Central memory CD4-positive, alpha-beta T cell (primary cell): ENCODE results near the gene ZNF695.
"Not testable (repeated sequence)": the region's sequence is repeated elsewhere in the genome, so short reads cannot be mapped to it uniquely, and the experiment has no call there.

Source experiments
- DNase-seq: peaks from one replicate; pipeline ENCODE4 v3.0.0; 2022
- total RNA-seq, 3 experiments: gene quantifications; one replicate each; lab custom pipeline; 2026; lab: John Stamatoyannopoulos, UW

The ZNF695 gene
- total RNA-seq: 0 to 0.04 (median 0) reads per million in 3 experiments

DNA sequence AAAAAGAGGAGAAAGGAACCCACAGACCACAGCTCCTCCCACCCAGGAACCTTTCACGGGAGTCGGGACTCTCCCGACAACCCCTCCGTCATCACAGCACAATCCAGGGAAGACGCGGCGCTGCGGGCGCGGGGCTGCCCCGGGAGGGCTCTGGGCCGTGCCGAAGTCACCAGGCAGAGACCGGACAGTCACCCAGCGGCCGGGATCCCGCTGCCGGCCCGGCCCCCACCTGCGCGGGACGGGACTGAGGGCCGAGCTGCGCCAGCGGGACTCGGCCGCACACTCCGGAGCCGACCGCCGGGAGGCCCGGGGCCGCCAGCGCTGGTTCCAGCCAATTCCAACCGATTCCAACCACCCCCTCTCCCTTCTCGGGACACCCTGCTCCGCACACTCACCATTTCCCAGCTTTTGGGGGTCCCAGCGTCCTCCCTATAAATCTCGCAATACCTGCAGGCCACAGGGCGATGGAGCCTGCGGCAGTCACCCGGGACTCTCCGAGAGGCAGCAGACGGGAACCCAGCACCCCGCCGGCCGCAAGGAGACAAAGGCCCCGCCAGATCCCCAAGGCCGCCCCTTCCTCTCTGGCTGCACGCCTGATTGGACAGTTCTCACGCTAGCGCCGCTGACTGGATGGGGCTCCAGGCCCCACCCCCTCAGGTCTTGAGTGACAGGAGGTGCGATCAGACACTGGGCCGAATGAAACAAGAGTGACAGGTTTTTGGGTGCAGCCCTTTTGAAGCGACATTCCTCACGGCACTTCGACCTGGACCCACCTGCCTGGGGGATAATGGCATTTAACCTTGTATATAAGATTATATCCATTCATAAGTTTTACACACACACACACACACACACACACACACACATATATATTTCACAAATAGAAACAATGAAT lies at the start of gene ZNF695:
Gene ZNF695, minus strand, starts transcription at position 547 of the 895 bp plus-strand sequence. Its CDS starts 149 bp downstream, at position 398.
- DNase-seq: peak; percentile 1

DNA sequence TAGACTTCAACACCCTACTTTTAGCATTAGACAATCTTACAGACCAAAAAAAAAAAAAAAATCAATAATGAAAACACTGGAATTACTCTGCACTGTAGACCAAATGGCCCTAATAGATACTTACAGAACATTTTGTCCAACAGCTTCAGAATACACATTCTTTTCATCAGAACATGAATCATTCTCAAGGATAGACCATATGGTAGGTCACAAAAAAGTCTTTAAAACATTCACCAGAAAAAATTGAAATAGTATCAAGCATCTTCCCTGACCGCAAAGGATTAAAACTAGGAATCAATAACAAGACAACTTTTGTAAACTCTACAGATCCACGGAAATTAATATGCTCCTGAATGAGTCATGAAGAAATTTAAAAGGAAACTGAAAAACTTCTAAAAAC lies 48.2 kb upstream of the ZNF695 start:
- DNase-seq: no peak

DNA sequence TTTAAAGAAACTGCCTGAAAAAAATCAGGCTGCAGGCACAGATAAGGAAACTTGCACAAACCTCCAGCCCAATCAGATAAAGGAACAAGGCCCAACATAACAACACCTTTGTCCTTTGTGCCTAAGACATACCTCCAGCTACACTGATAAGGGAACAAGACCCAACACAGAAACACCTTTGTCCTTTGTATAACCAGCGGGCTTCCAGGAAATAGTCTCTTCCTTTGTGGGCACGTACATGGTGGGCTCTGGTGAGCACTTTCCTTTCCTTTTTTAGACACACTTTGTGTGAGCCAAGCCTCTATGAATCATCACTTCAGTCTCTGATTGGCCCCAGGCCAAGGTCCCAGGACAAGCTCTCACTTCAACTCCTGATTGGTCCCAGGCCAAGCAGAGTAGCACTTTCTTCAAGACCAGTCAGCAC lies 47.1 kb upstream of the ZNF695 start:
- no peak for DNase-seq

DNA sequence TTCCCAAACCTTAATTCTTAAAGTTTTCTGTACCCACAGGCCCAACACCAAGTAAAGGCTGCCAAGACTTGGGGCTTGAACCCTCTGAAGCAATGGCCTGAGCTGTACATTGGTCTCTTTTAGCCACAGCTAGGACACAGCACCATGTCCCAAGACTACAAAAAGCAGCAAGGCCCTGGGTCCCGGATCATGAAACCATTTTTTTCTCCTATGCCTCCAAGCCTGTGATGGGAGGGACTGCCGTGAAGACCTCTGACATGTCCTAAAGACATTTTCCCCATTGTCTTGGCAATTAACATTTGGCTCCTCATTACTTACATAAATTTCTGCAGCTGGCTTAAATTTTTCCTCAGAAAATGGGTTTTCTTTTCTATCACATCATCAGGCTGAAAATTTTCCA lies 39.8 kb upstream of the ZNF695 start:
- DNase-seq: no peak

DNA sequence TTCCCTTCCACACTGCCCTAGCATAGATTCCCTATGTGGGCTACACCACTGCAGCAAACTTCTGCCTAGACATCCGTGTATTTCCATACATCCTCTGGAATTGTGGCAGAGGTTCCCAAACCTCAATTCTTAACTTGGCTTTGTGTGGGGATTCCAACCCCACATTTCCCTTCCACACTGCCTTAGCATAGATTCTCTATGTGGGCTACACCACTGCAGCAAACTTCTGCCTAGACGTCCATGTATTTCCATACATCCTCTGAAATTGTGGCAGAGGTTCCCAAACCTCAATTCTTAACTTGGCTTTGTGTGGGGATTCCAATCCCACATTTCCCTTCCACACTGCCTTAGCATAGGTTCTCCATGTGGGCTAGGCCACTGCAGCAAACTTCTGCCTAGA lies 39.4 kb upstream of the ZNF695 start:
- DNase-seq: no peak

DNA sequence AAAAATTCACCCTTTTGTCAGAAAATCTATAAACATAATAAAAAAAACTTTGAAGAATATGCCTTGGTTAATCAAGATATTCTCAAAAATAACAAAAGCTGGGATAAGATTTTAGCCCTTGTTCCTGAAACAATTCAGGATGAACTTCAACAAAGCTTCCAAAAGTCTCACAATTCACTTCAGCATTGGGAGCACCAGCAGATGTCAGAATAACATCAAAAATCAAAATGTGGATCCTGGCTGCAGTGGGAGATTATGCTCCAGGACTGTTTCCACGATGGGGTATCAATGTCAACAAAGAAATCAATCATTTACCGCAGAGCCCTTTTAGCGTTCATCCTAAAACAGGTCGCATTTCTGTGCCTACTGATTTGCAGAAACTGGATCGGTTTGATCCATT lies 35.5 kb upstream of the ZNF695 start:
- no peak for DNase-seq

DNA sequence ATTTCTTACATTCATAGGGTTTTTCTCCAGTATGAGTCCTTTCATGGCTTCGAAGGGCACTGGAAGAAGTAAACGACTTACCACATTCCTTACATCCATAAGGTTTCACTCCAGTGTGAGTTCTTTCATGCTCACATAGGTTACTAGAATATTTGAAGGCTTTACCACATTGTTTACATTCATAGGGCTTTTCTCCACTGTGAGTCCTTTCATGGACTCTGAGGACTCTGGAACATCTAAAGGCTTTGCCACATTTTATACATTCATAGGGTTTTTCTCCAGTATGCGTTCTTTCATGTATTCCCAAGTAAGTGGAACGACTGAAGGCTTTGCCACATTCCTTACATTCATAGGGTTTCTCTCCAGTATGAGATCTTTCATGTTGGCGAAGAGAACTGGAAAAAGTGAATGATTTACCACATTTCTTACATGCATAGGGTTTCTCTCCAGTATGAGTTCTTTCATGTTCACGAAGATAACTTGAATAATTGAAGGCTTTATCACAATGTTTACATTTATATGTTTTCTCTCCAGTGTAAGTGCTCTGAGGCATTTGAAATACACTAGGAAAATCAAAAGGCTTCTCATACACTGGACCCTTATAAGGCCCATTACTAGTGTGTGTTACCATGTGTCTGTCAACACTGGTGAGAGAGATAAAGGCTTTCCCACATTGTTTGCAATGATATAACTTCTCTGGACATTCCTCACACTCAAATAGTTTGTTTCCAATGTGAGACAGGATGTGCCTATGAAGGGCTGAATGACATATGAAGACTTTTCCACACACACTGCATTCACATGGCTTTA lies 29.9 kb upstream of the ZNF695 start:
- DNase-seq: no peak

DNA sequence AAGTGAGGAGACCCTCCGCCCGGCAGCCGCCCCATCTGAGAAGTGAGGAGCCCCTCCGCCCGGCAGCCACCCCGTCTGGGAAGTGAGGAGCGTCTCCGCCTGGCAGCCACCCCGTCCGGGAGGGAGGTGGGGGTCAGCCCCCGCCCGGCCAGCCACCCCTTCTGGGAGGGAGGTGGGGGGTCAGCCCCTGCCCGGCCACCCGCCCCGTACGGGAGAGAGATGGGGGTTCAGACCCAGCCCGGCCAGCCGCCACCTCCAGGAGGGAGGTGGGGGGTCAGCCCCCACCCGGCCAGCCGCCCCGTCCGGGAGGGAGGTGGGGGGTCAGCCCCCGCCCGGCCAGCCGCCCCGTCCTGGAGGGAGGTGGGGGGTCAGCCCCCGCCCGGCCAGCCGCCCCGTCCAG lies 24.4 kb upstream of the ZNF695 start:
- not testable (repeated sequence) for DNase-seq

DNA sequence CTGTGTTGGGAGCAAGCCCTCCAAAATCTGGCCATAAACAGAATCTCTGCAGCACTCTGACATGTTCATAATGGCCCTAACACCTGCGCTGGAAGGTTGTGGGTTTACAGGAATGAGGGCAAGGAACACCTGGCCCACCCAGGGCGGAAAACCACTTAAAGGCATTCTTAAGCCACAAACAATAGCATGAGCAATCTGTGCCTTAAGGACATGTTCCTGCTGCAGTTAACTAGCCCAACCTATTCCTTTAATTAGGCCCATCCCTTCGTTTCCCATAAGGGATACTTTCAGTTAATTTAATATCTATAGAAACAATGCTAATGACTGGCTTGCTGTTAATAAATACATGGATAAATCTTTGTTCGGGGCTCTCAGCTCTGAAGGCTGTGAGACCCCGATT lies 16.8 kb upstream of the ZNF695 start:
- DNase-seq: not testable (repeated sequence)

DNA sequence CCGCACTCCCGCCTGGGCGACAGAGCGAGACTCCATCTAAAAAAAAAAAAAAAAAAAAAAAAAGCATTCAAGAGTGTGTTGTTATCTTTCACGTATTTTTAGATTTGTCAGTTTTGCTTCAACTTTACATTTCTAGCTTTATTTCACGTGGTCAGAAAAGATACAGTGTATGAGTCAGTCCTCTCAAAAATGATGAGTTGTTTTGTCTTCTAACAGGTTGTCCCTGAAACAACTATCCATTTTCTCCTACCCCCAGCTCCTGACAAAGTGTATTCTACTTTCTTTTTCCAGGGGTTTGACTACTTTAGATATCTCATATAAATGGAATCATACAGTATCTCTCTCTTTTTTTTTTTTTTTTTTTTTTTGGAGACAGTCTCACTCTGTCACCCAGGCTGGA lies 5.5 kb upstream of the ZNF695 start:
- no peak for DNase-seq

DNA sequence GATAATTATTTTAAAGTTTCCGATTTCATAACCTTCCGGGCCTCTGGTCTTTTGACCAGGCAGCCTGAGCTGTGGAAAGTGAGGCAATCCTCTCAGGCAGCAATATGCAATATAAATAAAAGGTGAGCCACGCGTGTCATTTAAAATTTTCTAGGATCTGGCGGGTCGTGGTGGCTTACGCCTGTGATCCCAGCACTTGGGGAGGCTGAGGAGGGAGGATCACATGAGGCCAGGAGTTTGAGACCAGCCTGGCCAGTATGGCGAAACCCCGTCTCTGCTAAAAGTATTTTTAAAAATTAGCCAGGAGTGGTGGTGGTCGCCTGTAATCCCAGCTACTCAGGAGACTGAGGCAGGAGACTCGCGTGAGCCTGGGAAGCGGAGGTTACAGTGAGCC lies 546 bp upstream of the ZNF695 start:
- DNase-seq: no peak

DNA sequence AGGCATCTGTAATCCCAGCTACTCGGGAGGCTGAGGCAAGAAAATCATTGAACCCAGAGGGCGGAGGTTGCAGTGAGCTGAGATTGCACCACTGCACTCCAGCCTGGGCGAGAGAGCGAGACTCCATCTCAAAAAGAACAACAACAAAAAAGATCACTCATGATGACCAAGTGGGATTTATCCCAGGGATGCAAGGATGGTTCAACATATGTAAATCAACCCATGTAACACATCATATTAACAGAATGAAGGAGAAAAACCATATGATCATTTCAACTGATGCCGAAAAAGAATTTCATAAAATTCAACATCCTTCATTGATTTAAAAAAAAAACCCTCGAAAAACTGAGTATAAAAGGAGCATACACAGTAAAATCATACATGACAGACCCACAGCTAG lies 3.8 kb downstream of the ZNF695 start:
- DNase-seq: not testable (repeated sequence)

DNA sequence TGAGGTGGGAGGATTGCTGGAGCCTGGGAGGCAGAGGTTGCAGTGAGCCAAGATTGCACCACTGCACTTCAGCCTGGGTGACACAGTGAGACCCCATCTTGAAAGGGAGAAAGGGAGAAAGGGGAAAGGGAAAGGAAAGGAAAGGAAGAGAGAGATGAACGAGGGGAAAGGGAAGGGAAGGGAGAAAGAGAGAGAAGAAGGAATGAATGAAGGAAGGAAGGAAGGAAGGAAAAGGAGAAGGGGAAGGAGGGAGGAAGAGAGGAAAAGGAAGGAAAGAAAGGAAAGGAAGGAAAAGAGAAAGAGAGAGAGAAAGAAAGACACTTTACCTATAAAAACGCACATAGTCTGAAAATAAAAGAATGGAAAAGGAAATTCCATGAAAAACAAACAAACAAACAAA lies 18.0 kb downstream of the ZNF695 start:
- no peak for DNase-seq

DNA sequence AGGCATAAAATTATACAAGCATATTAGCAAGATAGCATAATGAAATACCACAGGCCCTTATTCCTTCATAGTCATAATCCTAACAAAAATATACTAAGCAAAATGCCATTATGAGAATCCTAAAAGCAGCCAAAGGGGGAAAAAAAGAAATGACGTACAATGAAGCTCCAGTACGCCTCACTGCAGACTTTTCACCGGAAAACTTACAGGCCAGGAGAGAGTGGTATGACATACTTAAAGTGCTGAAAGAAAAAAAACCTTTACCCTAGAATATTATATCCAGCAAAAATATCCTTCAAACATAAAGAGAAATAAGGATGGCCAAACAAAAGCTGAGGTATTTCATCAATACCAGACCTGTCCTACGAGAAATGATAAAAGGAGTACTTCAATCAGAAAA lies 19.5 kb downstream of the ZNF695 start:
- DNase-seq: no peak

DNA sequence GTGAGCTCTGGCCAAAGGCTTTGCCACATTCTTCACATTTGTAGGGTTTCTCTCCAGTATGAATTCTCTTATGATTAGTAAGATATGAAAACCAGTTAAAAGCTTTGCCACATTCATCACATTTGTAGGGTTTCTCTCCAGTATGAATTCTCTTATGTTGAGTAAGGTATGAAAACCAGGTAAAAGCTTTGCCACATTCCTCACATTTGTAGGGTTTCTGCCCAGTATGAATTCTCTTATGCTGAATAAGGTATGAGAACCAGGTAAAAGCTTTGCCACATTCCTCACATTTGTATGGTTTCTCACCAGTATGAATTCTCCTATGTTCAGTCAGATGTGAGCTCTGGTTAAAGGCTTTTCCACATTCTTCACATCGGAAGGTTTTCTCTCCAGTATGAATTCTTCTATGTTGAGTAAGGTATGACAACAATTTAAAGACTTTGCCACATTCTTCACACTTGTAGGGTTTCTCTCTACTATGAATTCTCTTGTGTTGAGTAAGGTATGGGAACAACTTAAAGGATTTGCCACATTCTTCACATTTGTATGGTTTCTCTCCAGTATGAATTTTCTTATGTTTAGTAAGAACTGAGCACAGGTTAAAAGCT lies 20.7 kb downstream of the ZNF695 start:
- no peak for DNase-seq

DNA sequence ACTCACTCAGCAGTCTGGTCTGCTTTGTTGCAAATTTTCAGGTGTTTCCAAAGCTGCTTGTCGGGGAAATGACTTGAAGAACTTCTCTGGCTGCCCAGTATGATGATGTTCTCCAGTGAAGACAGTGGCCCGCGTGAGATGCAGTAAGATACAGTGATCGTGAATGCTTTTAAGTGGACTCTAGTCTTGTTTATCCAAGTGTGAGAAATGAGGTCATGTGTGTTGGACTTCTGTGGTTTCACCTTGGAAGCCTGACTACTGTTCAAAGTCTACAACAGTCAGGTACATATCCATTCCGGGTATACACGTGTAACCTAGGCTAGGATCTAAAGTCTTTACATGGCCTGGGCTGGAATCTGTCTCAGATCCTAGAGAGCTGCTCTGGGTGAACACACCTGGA lies 29.1 kb downstream of the ZNF695 start:
- DNase-seq: no peak

DNA sequence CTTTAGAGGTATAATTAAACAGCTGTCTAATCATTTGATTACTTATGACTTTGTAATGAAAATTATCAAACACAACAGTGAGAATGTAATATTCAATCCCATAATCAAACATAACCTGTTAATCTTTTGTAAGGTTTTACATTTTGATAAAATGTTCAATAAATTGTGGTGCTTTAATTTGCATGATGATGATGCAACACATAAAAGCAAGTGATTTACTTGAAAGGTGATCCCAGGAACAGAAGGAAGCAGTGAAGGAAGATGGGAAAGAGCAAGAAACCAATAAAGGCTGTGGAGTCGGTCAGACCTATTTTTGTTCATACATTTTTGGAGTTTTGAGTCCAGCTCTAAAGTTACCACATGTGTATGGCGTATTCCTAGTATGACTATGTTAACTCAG lies 29.6 kb downstream of the ZNF695 start:
- no peak for DNase-seq

DNA sequence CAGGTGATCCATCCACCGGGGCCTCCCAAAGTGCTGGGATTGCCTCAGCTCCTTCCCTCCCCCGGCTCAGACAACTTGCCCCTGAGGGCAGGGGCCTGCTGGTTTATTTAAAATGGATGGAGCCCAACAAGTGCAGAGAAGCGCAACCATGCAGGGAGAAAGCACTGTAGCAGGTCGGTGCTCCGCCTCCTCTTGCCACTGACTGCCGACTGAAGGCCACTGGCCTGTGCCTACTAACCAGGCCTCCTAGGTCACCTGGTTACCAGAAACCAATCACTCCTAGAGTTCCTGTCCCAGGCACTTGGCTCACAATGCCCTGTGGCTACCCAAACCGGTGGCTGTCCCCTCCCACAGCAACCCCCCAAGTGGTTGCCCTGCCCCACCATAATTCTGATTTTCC lies 35.9 kb downstream of the ZNF695 start:
- no peak for DNase-seq

DNA sequence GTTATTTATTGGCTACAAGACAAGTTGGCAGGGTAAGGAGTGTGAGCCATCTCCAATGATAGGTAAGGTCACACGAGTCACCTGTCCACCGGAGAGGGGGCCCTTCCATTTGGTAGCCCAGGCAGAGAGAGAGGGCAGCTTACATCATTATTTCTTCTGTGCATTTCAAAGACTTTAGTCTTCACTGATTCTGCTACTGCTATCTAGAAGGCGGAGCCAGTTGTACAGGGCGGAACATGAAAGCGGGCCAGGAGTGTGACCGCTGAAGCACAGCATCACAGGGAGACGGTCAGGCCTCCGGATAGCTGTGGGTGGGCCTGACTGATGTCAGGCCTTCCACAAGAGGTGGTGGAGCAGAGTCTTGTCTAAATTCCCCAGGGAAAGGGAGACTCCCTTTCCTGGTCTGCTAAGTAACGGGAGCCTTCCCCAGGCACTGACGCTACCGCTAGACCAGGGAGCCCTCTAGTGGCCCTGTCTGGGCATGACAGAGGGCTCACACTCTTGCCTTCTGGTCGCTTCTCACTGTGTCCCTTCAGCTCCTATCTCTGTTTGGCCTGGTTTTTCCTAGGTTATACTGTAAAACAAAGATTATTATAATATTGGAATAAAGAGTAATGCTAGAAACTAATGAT lies 36.7 kb downstream of the ZNF695 start:
- DNase-seq: peak; percentile 8

DNA sequence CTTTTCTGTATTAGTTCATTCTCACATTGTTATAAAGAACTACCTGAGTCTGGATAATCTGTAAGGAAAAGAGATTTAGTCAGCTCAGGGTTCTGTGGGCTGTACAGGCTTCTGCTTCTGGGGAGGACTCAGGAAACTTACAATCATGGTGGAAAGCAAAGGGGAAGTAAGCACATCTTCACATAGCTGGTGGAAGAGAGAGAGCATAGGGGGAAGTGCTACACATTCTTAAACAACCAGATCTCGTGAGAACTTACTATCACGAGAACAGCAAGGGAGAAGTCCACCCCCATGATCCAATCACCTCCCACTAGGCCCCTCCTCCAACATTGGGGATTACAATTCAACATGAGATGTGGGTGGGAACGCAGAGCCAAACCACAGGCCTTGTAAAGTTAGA lies 38.2 kb downstream of the ZNF695 start:
- no peak for DNase-seq

DNA sequence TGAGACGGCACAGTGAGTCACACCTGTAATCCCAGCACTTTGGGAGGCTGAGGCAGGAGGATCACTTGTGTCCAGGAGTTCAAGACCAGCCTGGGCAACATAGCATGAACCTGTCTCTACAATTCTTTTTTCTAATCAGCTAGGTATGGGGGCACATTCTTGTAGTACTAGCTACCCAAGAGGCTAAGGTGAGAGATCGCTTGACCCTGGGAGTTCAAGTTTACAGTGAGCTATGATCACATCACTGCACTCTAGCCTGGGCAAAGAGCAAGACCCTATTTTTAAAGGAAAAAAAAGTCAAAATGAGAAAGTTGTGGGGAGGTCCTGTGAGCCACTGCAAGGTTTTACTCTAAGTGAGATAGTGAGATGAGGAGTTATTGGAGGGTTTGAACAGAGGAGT lies 41.4 kb downstream of the ZNF695 start:
- no peak for DNase-seq

DNA sequence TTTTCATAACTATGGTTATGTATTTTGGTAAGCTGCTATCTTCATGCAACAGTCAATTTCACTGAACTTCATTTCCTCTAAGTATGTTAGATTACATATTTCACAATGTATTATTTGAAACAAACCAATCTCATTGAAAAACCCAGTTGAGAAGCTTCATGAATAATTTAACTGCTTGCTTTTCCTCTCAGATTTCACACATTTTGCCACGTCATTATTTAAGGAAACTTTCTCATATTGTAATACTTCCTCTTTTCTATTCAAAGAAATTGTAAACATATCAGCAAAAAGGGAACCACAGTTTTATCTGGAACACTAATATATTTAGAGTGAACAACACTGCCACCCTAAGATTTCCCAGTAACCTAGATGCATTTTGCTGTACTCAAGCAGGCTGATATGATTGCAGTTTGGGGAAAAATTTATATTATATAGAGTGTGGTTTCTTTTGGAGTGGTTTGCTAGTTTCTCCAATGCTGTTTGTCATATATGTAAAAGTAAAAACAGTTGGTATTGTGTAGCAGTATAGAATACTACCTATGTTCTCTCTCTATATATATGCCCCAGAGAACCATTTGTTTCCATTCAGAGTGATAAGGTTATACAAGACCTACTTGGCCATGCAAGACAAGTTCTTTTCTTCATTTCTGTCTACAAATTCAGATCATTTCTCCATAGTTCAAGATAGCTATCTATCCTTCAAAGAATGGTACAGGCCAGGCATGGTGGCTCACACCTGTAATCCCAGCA lies 47.7 kb downstream of the ZNF695 start:
- DNase-seq: no peak
